DMS153 treated with DMSO at 0.1 percent for 48 hours (cell line): ENCODE data around the gene TANC2.

Experiments
- DNase-seq: peaks from one replicate; lab custom pipeline; 2025; ENCODE audit not compliant: unreplicated experiment; lab: John Stamatoyannopoulos, UW

The TANC2 gene

GRCh38 chr17:62965686-62966425 is at the start of gene TANC2:
Gene TANC2 (plus strand): TSS chr17:62966235. CDS start chr17:63009560, 43,325 bp downstream.
- DNase-seq: peak; percentile 49

DNA sequence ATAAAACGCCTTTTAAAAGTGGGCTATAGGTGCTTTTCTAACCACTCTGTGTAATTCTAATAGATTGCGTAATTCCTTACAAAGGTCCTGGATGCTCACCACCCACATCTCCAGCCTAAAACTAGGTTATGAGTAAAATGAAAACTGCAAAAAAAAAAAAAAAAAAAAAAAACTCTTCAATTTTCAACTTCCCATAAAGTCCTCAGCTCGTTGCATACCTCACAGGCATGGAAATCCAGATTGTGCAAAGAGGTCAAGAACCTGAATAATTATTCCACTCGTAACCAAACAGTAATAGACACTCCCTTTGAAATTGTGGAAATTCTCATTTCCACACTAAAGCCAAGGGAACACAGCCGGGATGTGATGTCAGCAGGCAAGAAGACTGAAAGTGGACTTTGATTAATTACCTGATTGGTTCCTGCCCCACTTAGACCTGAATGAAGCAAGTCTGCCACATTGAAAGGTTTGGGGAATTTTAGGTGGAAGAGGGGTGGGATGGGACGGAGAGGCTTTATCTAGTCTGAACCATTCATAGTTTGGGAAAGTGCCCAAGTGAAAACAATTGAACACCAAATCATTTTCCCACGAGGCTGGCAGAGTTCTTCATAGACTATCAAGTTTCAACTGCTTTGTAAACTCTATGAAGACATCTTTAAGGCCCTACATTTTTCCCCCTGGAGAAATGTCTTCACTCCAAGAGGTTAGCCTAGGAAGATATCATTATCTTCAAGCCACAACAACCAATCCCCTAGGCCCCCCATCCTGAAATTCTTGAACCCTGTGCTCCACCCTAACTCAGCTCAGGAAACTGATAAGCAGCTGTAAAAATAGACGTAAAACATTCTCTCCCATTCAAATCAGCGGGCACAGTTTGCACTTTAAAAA is 49.1 kb upstream of the TANC2 start:
- DNase-seq: no peak

DNA sequence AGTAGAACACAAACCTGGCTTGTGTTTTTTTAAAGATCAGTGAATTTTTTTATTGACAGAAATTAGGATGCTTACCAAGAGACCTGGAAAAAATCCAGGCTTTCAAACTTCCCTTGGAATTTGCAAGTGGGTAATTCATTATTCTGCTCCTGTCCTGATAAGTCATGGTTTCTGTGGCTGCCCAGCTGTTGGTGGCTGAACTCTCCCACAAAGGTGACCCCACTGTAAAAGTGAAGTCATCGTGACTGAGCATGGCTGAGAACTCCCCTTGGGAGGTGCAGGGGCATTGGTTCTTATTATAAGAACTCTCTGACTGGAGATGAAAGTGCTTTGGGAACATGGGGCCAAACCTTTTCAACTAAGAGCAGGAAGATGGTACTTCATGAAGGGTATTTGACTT is 46.6 kb upstream of the TANC2 start:
- DNase-seq: no peak

DNA sequence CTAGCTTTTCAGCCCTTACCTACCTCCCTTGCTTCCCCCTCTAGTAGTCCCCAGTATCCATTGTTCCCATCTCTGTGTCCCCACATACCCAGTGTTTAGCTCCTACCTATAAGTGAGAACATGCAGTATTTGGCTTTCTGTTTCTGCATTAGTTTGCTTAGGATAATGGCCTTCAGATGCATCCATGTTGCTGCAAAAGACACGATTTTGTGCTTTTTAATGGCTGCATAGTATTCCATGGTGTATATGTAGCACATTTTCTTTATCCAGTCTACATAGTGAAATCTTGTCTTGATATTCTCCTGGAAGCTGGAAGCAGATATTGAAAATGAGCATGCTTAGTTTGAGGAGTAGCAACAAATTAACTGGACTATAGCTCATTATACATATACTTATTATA is 45.7 kb upstream of the TANC2 start:
- no peak for DNase-seq

DNA sequence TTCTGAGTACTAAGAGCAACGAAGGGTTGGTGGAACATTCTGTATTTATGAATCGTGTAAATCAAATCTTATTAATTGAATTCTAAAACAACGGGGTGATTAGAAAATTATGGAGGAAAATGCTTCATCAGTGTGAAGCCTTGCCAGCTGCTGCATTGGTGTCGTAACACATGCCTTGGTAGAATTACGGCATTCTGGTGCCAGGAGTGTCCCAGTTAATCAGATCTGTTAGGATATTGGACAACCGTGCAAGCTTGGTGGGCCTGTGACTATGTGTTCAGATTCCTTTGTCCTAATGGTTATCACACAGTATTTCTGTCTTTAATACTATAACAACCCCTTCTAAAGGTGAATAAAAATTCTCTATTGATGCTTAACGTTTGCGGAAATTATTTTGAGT is 44.2 kb upstream of the TANC2 start:
- DNase-seq: no peak

DNA sequence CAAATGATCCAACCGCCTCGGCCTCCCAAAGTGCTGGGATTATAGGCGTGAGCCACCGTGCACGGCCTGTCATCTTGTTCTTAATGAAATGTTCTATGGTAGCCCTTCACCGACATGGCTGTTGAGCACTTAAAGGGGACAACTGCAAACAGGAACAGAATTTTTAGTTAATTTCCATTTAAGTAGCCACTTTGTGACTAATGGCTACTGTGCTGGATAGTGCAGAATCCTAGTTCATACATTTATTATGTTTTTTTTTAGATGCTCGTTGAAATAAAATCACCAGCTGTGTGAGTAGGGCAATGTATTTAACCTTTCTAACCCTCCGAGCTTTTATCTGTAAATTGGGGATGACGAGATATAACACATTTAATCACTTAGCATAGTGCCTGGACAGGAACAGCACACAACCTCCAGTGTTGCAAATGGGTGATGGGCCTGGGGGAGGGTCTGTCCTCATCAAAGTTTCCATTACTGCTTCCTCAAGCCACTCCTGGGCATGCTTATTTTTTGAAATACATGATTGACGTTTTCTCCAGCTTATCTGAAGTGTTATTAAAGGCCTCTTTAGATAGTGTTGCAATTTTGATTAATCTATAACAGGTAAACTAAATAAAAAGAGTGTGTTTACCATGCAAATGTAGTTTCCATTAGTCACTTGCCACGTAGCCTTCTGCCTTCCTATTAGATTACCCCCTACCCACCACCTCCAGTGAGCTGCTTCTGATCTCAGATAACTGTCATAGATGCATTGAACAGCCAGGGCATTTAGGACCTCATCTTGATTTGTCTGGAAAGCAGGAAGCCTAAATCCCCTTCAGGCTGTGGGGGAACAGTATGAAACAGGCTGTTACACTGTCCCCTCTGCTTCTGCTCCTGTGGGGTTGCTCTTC is 42.5 kb upstream of the TANC2 start:
- no peak for DNase-seq

- DNase-seq: no peak
Measured at GRCh38 chr17:62925267-62925836, 40.7 kb upstream of the TANC2 start.

DNA sequence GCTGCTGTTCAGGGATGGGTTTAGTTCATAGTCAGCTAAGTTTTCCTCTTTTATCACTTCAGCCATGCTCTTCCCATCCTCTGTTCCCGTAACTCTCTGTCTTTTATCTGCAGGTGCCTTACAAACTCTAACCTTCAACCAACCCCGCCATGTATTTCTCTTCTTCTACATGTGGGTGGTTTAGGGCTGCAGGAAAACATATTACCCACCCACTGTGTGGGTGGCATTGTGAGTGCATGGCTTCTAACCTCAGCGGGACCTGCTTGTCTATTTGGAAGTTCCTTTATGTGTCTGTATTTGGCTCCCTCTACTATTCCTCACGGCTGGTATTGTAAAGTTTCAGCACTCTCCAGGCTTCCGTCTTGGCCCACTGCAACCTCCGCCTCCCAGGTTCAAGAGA is 39.0 kb upstream of the TANC2 start:
- no peak for DNase-seq

GRCh38 chr17:62929320-62929719 is 36.7 kb upstream of the TANC2 start:
- no peak for DNase-seq

DNA sequence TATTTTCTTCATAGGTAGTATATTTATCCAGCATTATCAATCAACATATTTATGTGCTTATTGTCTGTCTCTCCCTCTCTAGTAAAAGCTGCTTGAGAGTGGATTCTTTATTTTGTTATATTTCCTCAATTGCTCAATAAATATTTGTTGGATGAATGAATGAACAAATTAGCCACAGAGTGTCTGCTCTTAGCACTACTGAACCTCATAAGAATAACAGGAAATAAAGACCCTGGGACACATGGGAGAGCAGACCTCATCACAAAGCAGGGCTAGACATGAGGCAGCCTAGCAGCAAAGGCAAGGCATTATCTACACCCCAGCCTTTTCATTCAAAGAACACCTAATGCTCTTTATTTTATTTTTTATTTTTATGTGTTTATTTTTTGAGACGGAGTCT is 34.9 kb upstream of the TANC2 start:
- DNase-seq: no peak

DNA sequence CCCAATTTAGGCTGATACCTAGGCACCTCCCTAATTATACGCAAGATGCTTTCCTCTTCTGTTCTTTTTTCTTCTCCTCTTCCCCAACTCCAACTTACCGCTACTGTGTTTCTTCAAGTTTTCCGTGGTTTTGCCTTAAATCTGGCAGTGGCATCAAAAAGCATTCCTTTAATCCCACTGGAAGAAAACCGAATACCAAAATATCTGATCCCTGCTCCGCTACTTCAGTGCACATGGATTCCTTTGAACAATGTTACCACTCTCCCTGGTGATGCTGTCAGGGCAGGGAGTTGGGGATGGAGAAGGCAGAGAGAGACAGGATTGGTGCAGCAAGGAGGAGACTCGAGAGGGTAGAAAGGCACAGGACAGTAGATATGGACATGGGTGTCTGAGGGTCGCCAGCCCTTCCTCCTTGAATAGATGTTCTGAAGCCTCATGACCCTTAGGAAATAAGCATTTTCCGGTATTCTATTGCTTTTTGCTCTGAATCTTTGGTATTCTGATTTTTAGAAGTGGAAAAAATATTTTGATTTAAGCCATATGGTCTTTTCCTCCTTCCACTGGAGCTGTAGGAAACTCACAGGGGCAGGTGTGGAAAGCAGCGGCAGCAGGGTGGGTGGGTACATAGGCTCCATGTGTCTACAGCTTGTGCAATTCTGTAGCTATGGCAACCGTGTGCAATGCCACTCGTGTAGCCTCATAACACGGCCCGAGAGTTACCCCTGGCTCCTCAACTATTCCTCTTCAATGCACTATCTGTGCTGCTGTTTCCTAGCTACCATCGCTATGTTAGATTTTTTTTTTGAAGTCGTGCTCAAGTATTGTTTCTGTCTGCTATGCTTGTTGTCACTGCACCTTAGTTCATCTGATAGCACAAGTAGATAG is 32.3 kb upstream of the TANC2 start:
- DNase-seq: no peak

GRCh38 chr17:62935098-62935497 is 30.9 kb upstream of the TANC2 start:
- DNase-seq: no peak

DNA sequence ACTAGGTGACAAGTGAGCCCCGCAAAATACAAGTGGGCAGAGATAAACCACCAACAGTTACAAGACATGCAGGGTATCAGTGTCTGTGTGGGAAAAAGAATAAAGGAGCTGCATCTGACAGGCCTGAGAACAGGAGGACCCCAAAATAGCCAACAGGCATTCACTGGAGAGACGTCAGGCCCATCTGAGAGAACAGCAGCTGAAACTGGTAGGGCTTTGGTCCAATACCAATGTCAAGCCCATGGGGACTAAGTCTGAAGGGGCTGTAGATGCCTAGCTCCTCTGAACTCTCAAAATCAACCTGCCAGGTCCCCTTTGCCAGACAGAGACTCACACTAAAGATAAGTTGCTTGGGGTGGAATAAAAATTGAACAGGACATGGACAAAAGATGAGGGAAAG is 30.5 kb upstream of the TANC2 start:
- DNase-seq: no peak

DNA sequence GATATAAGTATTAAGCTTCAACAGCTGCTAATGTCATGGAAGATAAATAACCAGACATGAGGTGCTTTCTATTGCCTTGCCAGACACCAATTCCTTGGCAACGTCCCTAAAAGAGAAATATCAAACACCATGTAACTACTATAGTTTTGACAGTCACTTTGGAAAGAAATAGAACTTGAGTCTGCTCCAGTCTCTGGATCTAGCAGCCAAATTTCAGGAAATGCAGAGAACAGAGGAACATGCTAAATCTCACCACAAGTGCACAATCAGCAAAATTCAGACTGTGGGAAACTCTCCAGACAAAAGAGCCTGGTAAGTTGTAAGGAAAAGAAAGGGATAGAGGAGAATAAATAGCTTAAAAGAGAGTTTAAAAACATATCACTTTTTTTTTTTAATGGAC is 28.4 kb upstream of the TANC2 start:
- DNase-seq: no peak

DNA sequence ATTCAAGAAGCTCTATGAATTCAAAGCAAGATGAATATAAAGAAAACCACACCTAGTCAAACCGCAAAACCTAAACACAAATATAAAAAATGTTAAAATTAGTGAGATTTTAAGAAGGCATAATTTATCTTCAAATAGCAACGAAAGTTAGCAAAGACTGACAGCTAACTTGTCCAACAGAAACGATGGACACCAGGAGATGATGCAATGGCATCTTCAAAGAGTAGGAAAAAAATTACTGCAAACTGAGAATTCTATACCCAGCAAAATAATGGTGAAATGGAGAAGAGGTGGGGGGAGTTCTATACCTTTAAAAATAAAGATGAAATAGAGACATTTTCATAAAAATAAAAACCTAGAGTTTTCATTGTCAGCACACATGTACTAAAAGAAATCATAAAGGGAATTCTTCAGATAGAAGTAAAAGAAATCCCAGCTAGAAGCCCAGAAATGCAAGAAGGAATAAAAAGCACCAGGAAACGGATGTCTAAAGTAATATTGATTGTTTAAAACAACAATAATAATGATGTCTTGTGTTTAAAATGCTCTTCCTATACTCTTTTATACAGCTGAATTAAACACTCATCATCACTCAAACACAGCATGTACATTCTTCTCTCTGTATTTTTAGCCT is 24.6 kb upstream of the TANC2 start:
- DNase-seq: no peak

DNA sequence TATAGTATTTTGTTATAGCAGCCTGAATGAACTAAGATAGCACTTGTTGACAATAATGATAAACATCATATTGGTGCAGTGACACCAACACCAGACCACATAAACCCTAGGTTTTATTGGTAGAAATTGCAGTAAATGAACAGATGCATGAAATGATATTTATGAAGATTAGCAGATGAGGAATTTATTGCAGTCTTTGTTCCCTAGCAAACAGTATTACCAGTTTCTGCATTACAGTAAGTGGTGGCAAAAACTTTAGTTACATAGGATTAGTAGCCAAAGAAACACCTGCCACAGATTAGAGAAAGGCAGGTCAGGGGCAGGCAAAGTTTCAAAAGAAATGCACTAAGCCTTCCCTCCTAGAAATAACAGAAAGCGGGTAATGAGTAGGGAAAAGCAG is 17.7 kb upstream of the TANC2 start:
- no peak for DNase-seq

DNA sequence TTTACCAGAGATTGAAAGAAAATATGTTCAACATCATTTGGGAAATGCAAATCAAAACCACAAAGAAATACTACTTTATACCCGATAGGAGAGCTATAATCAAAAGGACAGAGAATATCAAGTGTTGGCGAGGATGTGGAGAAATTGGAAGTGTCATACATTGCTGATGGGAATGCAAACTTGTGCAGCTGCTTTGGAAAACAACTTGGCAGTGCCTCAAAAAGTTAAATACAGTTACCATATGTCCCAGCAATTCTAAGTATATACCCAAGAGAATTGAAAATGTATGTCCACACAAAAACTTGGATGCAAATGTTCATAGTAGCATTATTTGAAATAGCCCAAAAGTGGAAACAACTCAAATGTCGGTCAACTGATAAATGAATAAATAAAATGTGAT is 17.0 kb upstream of the TANC2 start:
- no peak for DNase-seq

- no peak for DNase-seq
Measured at GRCh38 chr17:62950067-62950466, 16.0 kb upstream of the TANC2 start.

GRCh38 chr17:62955841-62956352 is 10.1 kb upstream of the TANC2 start:
- no peak for DNase-seq
